Immature natural killer cell (primary cell): ENCODE results near the gene CLIP3. TPM values are rescaled to one million over a fixed set of nuclear protein-coding genes. Genes with fewer than 3 reads are reported as not detected.

Experiments
- DNase-seq, 3 donors: peaks; one replicate each; pipeline ENCODE4 v3.0.0; 2022; ENCODE audit warnings: mixed read lengths in 1 of 3
- H3K27ac Mint-ChIP-seq, 6 donors: one replicate each; pipeline ENCODE4 v1.8.0; 2020; ENCODE audit warnings: mixed read lengths in 6 of 6, mild to moderate bottlenecking in 5 of 6, inconsistent platforms in 4 of 6, moderate library complexity in 3 of 6
- H3K27me3 Mint-ChIP-seq, 3 donors: one replicate each; pipeline ENCODE4 v1.8.0; 2020 to 2021; ENCODE audit warnings: low read depth in 3 of 3, mild to moderate bottlenecking in 3 of 3, mixed read lengths in 3 of 3, moderate library complexity in 3 of 3, inconsistent platforms in 1 of 3
- H3K36me3 Mint-ChIP-seq, 3 donors: one replicate each; pipeline ENCODE4 v1.8.0; 2020; ENCODE audit warnings: mixed read lengths in 3 of 3, inconsistent platforms in 2 of 3, mild to moderate bottlenecking in 2 of 3
- H3K4me1 Mint-ChIP-seq, 2 donors: one replicate each; pipeline ENCODE4 v1.8.0; 2020; ENCODE audit warnings: inconsistent platforms in 2 of 2, mild to moderate bottlenecking in 2 of 2, mixed read lengths in 2 of 2, moderate library complexity in 1 of 2
- H3K4me3 Mint-ChIP-seq, 5 donors: one replicate each; pipeline ENCODE4 v1.8.0; 2020; ENCODE audit warnings: mild to moderate bottlenecking in 5 of 5, mixed read lengths in 5 of 5, inconsistent platforms in 3 of 5, moderate library complexity in 3 of 5
- H3K9me3 Mint-ChIP-seq, 6 donors: one replicate each; pipeline ENCODE4 v1.8.0; 2020; ENCODE audit warnings: mild to moderate bottlenecking in 6 of 6, mixed read lengths in 6 of 6, inconsistent platforms in 4 of 6, moderate library complexity in 3 of 6
- polyA plus RNA-seq, 3 donors: library from polyadenylated mRNA; unstranded; fragments of 300-500 nt; fragmentation: Illumina TruSeq; gene quantifications; one replicate each; pipeline ENCODE4 v1.2.3, GENCODE V29; 2021

The CLIP3 gene
- polyA plus RNA-seq, 3 donors from 2014 or later, result 0.07 to 0.55 TPM; not detected in 1

DNA sequence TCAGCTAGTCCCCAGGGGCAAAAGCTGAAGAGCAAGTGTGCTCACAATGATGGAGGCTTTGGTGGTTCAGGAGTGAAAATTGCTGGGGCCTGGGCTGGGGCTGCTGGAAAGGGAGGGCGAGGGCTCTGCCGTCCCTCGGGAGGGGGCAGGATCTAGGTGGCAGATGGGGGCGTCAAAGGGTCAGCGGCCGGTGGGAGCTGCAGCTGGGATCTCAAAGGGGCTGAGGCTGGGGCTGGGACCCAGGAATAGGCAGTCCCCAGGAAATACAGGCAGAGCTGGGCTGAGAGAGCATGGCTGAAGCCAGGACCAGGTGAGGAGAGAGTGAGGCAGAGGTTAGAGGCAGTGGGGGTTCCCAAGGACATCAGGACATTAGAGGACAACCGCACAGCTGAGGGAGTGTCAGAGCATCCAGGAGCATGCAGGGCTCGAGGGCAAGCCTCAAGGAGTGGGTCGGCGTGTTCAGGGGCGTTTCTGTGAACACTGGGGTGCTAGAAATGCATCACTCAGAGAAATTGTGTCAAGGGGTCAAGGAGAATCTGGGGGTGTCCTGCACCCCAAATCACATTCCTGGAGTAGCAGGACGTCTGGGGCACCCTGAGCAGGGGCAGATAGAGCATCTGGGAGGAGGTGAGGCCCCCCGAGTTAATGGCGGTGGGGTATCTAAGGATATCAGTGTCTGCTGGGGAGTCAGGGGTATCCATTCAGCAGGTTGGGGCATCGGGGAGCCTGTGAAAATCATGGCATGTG is 22.9 kb downstream of the CLIP3 start:
- H3K9me3 Mint-ChIP-seq, result no peaks in the 10 kb centered on the region
- H3K27me3 Mint-ChIP-seq, result peaks cover 5 to 8% (median 6%) of the 10 kb centered on the region in 3 donors
- peak overlapping the region; percentile 39 to 69 (median 63) for H3K4me3 Mint-ChIP-seq
- DNase-seq, result no peak
- no peaks in the 10 kb centered on the region for H3K36me3 Mint-ChIP-seq
- peaks cover 40 to 42% of the 10 kb centered on the region in 2 donors for H3K4me1 Mint-ChIP-seq
- H3K27ac Mint-ChIP-seq, result peak overlapping the region in 2 of 6 donors; percentile 40 to 44

DNA sequence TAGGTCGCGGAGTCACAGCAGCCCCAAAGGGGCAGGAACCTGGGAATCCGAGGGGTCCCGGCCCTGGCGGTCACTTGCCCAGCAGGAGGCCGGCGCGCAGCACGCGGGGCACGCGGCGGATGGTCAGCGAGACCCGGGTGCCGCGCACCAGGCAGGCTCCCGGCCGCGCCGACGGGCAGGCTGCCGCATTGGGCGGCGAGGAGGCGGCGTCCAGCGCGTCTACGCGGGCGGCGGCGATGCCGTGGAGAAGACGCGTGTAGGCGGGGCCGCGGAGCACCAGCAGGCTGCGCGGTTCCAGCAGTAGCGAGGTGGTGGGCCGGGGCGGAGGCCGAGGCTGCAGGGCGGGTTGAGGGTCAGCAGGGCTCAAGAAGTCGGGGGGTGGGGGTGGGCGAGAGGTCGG is 23.5 kb downstream of the CLIP3 start:
- H3K27ac Mint-ChIP-seq, result peak overlapping the region in 1 of 6 donors; percentile 44
- H3K4me3 Mint-ChIP-seq, result peak overlapping the region; percentile 39 to 69 (median 63)
- peaks cover 4 to 8% (median 6%) of the 10 kb centered on the region in 3 donors for H3K27me3 Mint-ChIP-seq
- peak in 2 of 3 donors; percentile 26 to 38 for DNase-seq
- peaks cover 34 to 36% of the 10 kb centered on the region in 2 donors for H3K4me1 Mint-ChIP-seq
- no peaks in the 10 kb centered on the region for H3K36me3 Mint-ChIP-seq
- no peaks in the 10 kb centered on the region for H3K9me3 Mint-ChIP-seq

- H3K27ac Mint-ChIP-seq, result peak within 1 kb of the TSS in 3 of 6 donors; percentile 40 to 44 (median 42)
- peak within 1 kb of the TSS; percentile 48 to 69 (median 63) for H3K4me3 Mint-ChIP-seq
- peaks cover 26 to 28% of the 10 kb centered on the region in 2 donors for H3K4me1 Mint-ChIP-seq
- no peaks in the 10 kb centered on the region for H3K36me3 Mint-ChIP-seq
- H3K9me3 Mint-ChIP-seq, result no peaks in the 10 kb centered on the region
- no peak for DNase-seq
- peaks cover 0 to 5% (median 4%) of the 10 kb centered on the region in 3 donors for H3K27me3 Mint-ChIP-seq
Measured at GRCh38 chr19:36008336-36008978, 24.2 kb downstream of the CLIP3 start, which contains the start of gene SYNE4. SYNE4 (minus strand) TSS chr19:36008813; CDS start chr19:36008681, 132 bp downstream.

- no peak for DNase-seq
- Mint-ChIP-seq H3K27me3 (peaks cover 0 to 4% (median 4%) of the 10 kb centered on the region in 3 donors), H3K4me1 (peaks cover 11 to 20% of the 10 kb centered on the region in 2 donors), H3K27ac (no peak overlapping the region), H3K9me3 (no peaks in the 10 kb centered on the region), H3K36me3 (no peaks in the 10 kb centered on the region), H3K4me3 (no peak overlapping the region)
Measured at GRCh38 chr19:36006955-36007354, 25.7 kb downstream of the CLIP3 start.

DNA sequence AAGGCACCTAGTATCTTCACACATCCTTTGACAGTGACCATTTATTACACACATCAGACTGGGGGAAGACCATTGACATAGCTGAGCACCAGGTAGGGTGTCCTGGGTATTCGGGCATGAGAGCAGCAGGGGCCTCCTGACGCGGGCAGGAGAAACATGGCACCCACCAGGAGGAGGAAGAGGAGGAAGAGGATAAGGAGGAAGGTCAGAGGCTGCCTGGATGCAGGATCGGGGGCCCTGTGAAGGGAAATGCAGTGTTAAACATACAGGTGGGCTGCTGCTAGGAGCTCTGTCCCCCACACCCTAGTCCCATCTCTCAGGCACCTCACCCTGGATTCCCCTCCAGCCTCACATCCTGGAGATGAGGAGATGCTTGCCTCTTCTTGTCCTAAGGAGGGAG is 29.4 kb downstream of the CLIP3 start:
- peaks cover 0 to 1% (median 0%) of the 10 kb centered on the region in 3 donors for H3K27me3 Mint-ChIP-seq
- peaks cover 0 to 4% (median 0%) of the 10 kb centered on the region in 3 donors for H3K36me3 Mint-ChIP-seq
- no peaks in the 10 kb centered on the region for H3K9me3 Mint-ChIP-seq
- H3K4me3 Mint-ChIP-seq, result no peak overlapping the region
- H3K27ac Mint-ChIP-seq, result peak overlapping the region in 1 of 6 donors; percentile 55
- peaks cover 6 to 7% of the 10 kb centered on the region in 2 donors for H3K4me1 Mint-ChIP-seq
- no peak for DNase-seq

DNA sequence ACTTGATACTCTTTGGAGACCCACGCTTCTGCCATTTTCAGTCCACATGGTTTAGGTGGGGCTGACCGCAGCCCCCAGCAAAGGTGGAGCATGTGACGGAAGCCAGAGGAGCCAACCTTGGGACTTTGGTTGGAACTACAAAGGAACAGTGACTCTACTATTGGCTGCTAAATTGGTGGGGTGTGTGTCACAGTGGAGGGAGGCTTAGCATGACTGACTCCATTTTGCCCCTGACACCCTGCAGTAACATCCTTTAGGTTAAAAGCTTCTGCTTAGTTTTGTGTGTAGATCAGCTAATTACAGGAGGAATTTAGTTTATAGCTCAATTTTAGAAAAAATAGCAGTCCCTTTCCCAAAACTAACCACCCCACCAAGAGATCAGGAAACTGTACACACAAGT is 31.1 kb downstream of the CLIP3 start:
- Mint-ChIP-seq H3K4me3 (no peak overlapping the region), H3K27me3 (peaks cover 0 to 1% (median 0%) of the 10 kb centered on the region in 3 donors)

DNA sequence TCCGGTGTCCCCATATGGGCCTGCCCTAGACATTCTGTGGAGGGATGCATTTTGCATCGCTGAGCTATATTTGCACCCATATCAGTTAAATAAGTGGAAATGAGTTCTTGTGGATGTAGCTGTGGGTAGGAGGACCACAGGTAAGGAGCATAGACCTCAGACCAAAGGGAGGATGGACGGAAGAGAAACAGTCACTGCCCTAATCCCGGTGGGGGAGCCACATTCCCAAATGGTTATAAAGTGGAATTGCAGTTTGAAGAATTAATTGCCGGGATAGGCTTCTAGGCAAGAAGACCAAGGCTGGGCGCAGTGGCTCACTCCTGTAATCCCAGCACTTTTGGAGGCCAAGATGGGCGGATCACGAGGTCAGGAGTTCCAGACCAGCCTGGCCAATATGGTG is 35.9 kb downstream of the CLIP3 start:
- Mint-ChIP-seq H3K27ac (peak overlapping the region in 5 of 6 donors; percentile 12 to 88 (median 66)), H3K27me3 (peaks cover 4% of the 10 kb centered on the region in 3 donors), H3K4me3 (peak overlapping the region; percentile 83 to 91 (median 89)), H3K4me1 (peaks cover 31 to 41% of the 10 kb centered on the region in 2 donors), H3K36me3 (peaks cover 0 to 5% (median 4%) of the 10 kb centered on the region in 3 donors), H3K9me3 (no peaks in the 10 kb centered on the region)
- no peak for DNase-seq

More for the DNA sequence above, 31.1 kb downstream of the CLIP3 start:
- peaks cover 0 to 5% (median 4%) of the 10 kb centered on the region in 3 donors for H3K36me3 Mint-ChIP-seq
- DNase-seq, result no peak
- peaks cover 17 to 19% of the 10 kb centered on the region in 2 donors for H3K4me1 Mint-ChIP-seq
- H3K27ac Mint-ChIP-seq, result peak overlapping the region in 1 of 6 donors; percentile 64
- H3K9me3 Mint-ChIP-seq, result no peaks in the 10 kb centered on the region

- Mint-ChIP-seq H3K27ac (peak within 1 kb of the TSS; percentile 91 to 98 (median 95)), H3K27me3 (peaks cover 4% of the 10 kb centered on the region in 3 donors), H3K9me3 (no peaks in the 10 kb centered on the region), H3K4me3 (peak within 1 kb of the TSS; percentile 91 to 96 (median 94)), H3K36me3 (peaks cover 0 to 5% (median 0%) of the 10 kb centered on the region in 3 donors), H3K4me1 (peaks cover 29 to 41% of the 10 kb centered on the region in 2 donors)
- peak; percentile 95 to 96 (median 95) for DNase-seq
Measured at GRCh38 chr19:35995048-35995993, 37.4 kb downstream of the CLIP3 start, which contains the start of gene SDHAF1. SDHAF1 (plus strand) TSS chr19:35995188; CDS start chr19:35995275, 87 bp downstream.

GRCh38 chr19:35993923-35994598 is 38.6 kb downstream of the CLIP3 start:
- Mint-ChIP-seq H3K36me3 (peaks cover 0 to 5% (median 0%) of the 10 kb centered on the region in 3 donors), H3K4me3 (peak overlapping the region; percentile 58 to 78 (median 72)), H3K27ac (peak overlapping the region; percentile 71 to 91 (median 76)), H3K9me3 (no peaks in the 10 kb centered on the region), H3K4me1 (peaks cover 29 to 35% of the 10 kb centered on the region in 2 donors), H3K27me3 (peaks cover 4 to 8% (median 7%) of the 10 kb centered on the region in 3 donors)
- DNase-seq, result no peak

- H3K4me1 Mint-ChIP-seq, result peaks cover 29 to 35% of the 10 kb centered on the region in 2 donors
- peaks cover 4 to 11% (median 9%) of the 10 kb centered on the region in 3 donors for H3K27me3 Mint-ChIP-seq
- peak overlapping the region in 3 of 6 donors; percentile 38 to 66 (median 40) for H3K27ac Mint-ChIP-seq
- peaks cover 0 to 5% (median 0%) of the 10 kb centered on the region in 3 donors for H3K36me3 Mint-ChIP-seq
- peak overlapping the region in 1 of 5 donors; percentile 33 for H3K4me3 Mint-ChIP-seq
- DNase-seq, result no peak
- H3K9me3 Mint-ChIP-seq, result no peaks in the 10 kb centered on the region
Measured at GRCh38 chr19:35992907-35993765, 39.5 kb downstream of the CLIP3 start.

DNA sequence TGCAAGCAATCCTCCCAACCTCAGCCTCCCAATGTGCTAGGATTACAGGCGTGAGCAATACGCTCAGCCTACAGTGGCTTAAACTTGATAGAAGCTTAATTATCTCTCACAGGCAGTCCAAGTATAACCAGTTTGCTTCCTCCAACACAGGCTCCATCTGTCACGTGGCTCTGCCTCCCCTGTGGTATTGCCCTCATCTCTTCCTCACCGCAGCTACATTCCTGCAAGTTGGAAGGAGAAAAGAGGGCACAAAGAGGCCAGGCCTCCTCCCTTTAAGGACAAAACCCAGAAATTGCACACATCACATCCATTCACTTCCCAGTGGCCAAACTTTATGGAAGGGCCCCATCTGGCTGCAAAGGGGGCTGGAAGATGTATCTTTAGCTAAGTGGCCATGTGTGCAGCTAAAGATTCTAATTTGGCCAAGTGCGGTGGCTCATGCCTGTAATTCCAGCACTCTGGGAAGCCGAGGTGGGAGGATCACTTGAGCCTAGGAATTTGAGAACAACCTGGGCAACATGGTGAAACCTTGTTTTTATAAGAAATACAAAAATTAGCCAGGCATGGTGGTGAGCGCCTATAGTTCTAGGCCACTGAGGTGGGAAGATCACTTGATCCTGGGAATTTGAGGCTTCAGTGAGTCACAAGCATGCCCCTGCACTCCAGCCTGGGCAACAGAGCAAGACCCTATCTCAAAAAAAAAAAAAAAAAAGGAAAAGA is 40.8 kb downstream of the CLIP3 start:
- Mint-ChIP-seq H3K27ac (no peak overlapping the region), H3K27me3 (peaks cover 4 to 11% (median 10%) of the 10 kb centered on the region in 3 donors), H3K4me3 (no peak overlapping the region), H3K4me1 (peaks cover 22 to 25% of the 10 kb centered on the region in 2 donors), H3K9me3 (no peaks in the 10 kb centered on the region), H3K36me3 (no peaks in the 10 kb centered on the region)
- DNase-seq, result no peak
